ENCODE data around the gene MYO3B.

Gene MYO3B

DNA sequence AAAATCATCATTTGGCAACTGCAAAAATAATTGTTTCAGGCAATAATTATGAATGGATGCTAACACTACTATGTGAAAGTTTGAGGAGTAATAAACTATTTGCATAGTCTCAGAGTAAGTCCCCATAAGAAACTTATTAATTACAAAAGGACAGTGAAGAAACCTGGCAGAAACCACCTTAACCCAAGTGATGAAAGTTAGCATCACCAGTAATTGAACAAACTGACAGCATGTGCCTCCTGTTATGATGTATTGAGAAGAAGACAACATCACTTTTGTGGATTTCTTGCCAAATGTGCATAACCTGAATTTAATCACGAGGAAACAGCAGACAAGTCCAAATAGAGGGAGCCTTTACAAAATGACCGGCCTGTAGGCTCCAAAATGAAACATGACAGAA, 353.9 kb downstream of the MYO3B start:
- TF ChIP-seq CREB1 (IDR thresholded peaks at IDR 0.05; ENCODE audit: low read depth) (no peak), CEBPB (IDR thresholded peaks at IDR 0.05) (no peak), TAF1 (IDR thresholded peaks at IDR 0.05; ENCODE audit: low read depth) (no peak), EGR1 (IDR thresholded peaks at IDR 0.05) (no peak), EP300 (IDR thresholded peaks at IDR 0.05; ENCODE audit: borderline replicate concordance) (no peak), YY1 (IDR thresholded peaks at IDR 0.05; ENCODE audit: low read depth) (no peak), TCF12 (IDR thresholded peaks at IDR 0.05; ENCODE audit: low read depth) (no peak), ZBTB7A (IDR thresholded peaks at IDR 0.05; ENCODE audit: low read depth) (no peak), FOXM1 (IDR thresholded peaks at IDR 0.05; ENCODE audit: borderline replicate concordance, low read depth) (no peak), TEAD4 (IDR thresholded peaks at IDR 0.05) (no peak), RAD21 (IDR thresholded peaks at IDR 0.05; ENCODE audit: low read depth) (no peak), NFIC (IDR thresholded peaks at IDR 0.05) (no peak)
- TF ChIP-seq, protein P1, sequence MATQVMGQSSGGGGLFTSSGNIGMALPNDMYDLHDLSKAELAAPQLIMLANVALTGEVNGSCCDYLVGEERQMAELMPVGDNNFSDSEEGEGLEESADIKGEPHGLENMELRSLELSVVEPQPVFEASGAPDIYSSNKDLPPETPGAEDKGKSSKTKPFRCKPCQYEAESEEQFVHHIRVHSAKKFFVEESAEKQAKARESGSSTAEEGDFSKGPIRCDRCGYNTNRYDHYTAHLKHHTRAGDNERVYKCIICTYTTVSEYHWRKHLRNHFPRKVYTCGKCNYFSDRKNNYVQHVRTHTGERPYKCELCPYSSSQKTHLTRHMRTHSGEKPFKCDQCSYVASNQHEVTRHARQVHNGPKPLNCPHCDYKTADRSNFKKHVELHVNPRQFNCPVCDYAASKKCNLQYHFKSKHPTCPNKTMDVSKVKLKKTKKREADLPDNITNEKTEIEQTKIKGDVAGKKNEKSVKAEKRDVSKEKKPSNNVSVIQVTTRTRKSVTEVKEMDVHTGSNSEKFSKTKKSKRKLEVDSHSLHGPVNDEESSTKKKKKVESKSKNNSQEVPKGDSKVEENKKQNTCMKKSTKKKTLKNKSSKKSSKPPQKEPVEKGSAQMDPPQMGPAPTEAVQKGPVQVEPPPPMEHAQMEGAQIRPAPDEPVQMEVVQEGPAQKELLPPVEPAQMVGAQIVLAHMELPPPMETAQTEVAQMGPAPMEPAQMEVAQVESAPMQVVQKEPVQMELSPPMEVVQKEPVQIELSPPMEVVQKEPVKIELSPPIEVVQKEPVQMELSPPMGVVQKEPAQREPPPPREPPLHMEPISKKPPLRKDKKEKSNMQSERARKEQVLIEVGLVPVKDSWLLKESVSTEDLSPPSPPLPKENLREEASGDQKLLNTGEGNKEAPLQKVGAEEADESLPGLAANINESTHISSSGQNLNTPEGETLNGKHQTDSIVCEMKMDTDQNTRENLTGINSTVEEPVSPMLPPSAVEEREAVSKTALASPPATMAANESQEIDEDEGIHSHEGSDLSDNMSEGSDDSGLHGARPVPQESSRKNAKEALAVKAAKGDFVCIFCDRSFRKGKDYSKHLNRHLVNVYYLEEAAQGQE (IDR thresholded peaks at IDR 0.05; ENCODE audit: low read depth), result no peak
- TF ChIP-seq, protein P2, sequence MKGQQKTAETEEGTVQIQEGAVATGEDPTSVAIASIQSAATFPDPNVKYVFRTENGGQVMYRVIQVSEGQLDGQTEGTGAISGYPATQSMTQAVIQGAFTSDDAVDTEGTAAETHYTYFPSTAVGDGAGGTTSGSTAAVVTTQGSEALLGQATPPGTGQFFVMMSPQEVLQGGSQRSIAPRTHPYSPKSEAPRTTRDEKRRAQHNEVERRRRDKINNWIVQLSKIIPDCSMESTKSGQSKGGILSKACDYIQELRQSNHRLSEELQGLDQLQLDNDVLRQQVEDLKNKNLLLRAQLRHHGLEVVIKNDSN (IDR thresholded peaks at IDR 0.05), result no peak
- TF ChIP-seq, protein P3, sequence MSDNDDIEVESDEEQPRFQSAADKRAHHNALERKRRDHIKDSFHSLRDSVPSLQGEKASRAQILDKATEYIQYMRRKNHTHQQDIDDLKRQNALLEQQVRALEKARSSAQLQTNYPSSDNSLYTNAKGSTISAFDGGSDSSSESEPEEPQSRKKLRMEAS (IDR thresholded peaks at IDR 0.05), result no peak

DNA sequence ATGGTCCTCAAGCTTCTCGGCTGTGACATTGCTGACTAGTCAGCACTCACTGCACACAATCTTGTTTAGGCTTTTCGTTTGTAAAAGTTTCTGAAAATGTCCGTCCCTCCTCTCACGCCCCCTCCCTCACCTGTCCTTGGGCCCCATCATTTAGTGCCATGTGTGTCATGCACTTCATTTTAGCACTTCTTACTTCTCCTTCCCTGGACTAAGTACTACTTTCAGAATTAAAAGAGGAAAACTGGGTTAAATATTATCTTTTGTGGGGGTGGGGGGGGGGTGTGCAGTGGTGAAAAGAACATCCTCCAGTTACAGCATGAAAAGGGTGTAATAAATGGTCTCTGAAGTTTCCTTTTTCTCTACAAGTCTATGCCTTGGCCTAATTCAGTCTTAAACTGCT, 355.2 kb downstream of the MYO3B start:
- TF ChIP-seq NFIC (IDR thresholded peaks at IDR 0.05), result no peak
- TF ChIP-seq TEAD4 (IDR thresholded peaks at IDR 0.05), result no peak
- no peak for TF ChIP-seq ZBTB7A (IDR thresholded peaks at IDR 0.05; ENCODE audit: low read depth)
- no peak for TF ChIP-seq EGR1 (IDR thresholded peaks at IDR 0.05)
- TF ChIP-seq, protein P3 (IDR thresholded peaks at IDR 0.05), result no peak
- TF ChIP-seq RAD21 (IDR thresholded peaks at IDR 0.05; ENCODE audit: low read depth), result no peak
- TF ChIP-seq, protein P1 (IDR thresholded peaks at IDR 0.05; ENCODE audit: low read depth), result no peak
- TF ChIP-seq TCF12 (IDR thresholded peaks at IDR 0.05; ENCODE audit: low read depth), result no peak
- TF ChIP-seq, protein P2 (IDR thresholded peaks at IDR 0.05), result no peak
- no peak for TF ChIP-seq EP300 (IDR thresholded peaks at IDR 0.05; ENCODE audit: borderline replicate concordance)
- TF ChIP-seq CREB1 (IDR thresholded peaks at IDR 0.05; ENCODE audit: low read depth), result no peak
- no peak for TF ChIP-seq FOXM1 (IDR thresholded peaks at IDR 0.05; ENCODE audit: borderline replicate concordance, low read depth)

DNA sequence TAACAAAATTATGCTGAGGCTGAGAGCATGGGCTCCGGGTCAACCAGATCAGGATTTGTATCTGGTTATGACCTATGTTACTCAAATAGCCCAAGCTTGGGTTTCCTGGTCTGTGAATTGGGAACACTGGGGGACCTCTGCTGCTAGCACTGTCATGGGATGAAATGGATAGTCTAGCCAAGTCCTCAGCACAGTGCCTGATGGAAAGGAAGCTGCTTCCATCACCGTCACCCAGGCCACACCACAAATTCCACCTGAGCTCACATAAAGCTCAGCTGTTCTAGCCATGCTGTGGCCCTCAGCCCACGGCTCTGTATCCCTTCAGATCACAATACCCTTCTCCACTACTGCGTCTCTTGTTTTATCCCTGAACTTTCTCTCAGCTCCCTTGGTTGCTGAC, 357.6 kb downstream of the MYO3B start:
- TF ChIP-seq NFIC (IDR thresholded peaks at IDR 0.05), result no peak
- TF ChIP-seq YY1 (IDR thresholded peaks at IDR 0.05; ENCODE audit: low read depth), result no peak
- no peak for TF ChIP-seq RAD21 (IDR thresholded peaks at IDR 0.05; ENCODE audit: low read depth)
- TF ChIP-seq FOXM1 (IDR thresholded peaks at IDR 0.05; ENCODE audit: borderline replicate concordance, low read depth), result no peak

DNA sequence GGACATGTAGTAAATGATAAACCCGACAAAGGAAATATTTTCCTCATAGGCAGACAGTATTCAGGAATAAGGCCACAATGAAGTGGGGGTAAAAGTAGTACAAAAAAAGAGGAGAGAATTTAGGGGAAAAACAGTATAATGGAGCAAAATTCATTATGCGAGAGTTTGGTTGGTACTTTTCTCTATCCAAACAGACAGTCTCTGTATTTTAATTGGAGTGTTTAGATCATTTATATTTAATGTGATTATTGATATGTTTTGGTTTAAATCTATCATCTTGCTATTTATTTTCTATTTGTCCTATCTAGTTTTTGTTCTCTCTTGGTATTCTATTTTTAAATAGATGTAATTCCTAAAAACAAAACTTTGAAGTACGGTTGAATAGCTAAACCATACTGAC, 366.9 kb downstream of the MYO3B start:
- TF ChIP-seq, protein P1 (IDR thresholded peaks at IDR 0.05; ENCODE audit: low read depth), result no peak
- TF ChIP-seq, protein P2 (IDR thresholded peaks at IDR 0.05), result no peak
- TF ChIP-seq CEBPB (IDR thresholded peaks at IDR 0.05), result no peak
- no peak for TF ChIP-seq RAD21 (IDR thresholded peaks at IDR 0.05; ENCODE audit: low read depth)
- TF ChIP-seq, protein P3 (IDR thresholded peaks at IDR 0.05), result no peak
- TF ChIP-seq NFIC (IDR thresholded peaks at IDR 0.05), result no peak
- TF ChIP-seq TEAD4 (IDR thresholded peaks at IDR 0.05), result no peak
- TF ChIP-seq EP300 (IDR thresholded peaks at IDR 0.05; ENCODE audit: borderline replicate concordance), result no peak
- TF ChIP-seq EGR1 (IDR thresholded peaks at IDR 0.05), result no peak
- no peak for TF ChIP-seq YY1 (IDR thresholded peaks at IDR 0.05; ENCODE audit: low read depth)
- TF ChIP-seq TAF1 (IDR thresholded peaks at IDR 0.05; ENCODE audit: low read depth), result no peak
- TF ChIP-seq FOXM1 (IDR thresholded peaks at IDR 0.05; ENCODE audit: borderline replicate concordance, low read depth), result no peak
- no peak for TF ChIP-seq CREB1 (IDR thresholded peaks at IDR 0.05; ENCODE audit: low read depth)
- no peak for TF ChIP-seq TCF12 (IDR thresholded peaks at IDR 0.05; ENCODE audit: low read depth)
- TF ChIP-seq ZBTB7A (IDR thresholded peaks at IDR 0.05; ENCODE audit: low read depth), result no peak
